Measurements from ENCODE around the gene AGAP2. TPM values are rescaled to one million over a fixed set of nuclear protein-coding genes. Genes with fewer than 3 reads are reported as not detected.

The AGAP2 gene
- total RNA-seq, 1 donor, result 0.72 TPM

DNA sequence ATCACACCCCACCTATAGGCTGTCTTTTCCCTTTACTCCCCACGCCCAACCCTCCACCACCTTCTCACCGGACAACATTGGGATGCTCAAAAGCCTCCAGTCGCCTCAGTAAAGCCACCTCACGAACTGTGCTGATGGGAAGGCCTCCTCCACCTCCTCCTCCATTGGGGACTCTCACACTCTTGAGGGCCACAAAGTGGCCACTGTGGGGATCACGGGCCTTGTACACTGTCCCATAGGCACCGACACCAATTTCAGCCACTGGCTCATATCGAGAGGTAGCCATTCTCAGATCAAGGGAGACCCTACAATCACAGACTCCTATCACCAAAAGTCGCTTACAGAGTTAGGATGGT lies 12.9 kb upstream of the AGAP2 start:
- peaks cover 41% of the 10 kb centered on the region for H3K36me3 ChIP-seq (ENCODE audit: insufficient read depth, low read length)
- peak overlapping the region; percentile 83 for H2AFZ ChIP-seq (ENCODE audit: low read length)
- peaks cover 34% of the 10 kb centered on the region for H3K79me2 ChIP-seq (ENCODE audit: insufficient read depth, low read length)
- peaks cover 31% of the 10 kb centered on the region for H3K27me3 ChIP-seq (ENCODE audit: insufficient read depth, low read length)
- peak overlapping the region; percentile 85 for H3K4me2 ChIP-seq (ENCODE audit: insufficient read depth, low read length)
- peak overlapping the region; percentile 96 for H3K27ac ChIP-seq (ENCODE audit: low read depth, low read length)
- no peaks in the 10 kb centered on the region for H3K9me3 ChIP-seq (ENCODE audit: low read depth, low read length)
- no peaks in the 10 kb centered on the region for H4K20me1 ChIP-seq (ENCODE audit: insufficient read depth, low read length)
- peaks cover 16% of the 10 kb centered on the region for H3K4me1 ChIP-seq (ENCODE audit: insufficient read depth, low read length)
- peak; percentile 71 for DNase-seq (ENCODE audit: insufficient read length, low spot score, missing footprints)
- peak overlapping the region; percentile 85 for H3K4me3 ChIP-seq (ENCODE audit: insufficient read depth, low read length)
- TF ChIP-seq, protein P1, sequence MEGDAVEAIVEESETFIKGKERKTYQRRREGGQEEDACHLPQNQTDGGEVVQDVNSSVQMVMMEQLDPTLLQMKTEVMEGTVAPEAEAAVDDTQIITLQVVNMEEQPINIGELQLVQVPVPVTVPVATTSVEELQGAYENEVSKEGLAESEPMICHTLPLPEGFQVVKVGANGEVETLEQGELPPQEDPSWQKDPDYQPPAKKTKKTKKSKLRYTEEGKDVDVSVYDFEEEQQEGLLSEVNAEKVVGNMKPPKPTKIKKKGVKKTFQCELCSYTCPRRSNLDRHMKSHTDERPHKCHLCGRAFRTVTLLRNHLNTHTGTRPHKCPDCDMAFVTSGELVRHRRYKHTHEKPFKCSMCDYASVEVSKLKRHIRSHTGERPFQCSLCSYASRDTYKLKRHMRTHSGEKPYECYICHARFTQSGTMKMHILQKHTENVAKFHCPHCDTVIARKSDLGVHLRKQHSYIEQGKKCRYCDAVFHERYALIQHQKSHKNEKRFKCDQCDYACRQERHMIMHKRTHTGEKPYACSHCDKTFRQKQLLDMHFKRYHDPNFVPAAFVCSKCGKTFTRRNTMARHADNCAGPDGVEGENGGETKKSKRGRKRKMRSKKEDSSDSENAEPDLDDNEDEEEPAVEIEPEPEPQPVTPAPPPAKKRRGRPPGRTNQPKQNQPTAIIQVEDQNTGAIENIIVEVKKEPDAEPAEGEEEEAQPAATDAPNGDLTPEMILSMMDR (IDR thresholded peaks at IDR 0.05; ENCODE audit: extremely low read depth, low read depth, low read length), result no peak

DNA sequence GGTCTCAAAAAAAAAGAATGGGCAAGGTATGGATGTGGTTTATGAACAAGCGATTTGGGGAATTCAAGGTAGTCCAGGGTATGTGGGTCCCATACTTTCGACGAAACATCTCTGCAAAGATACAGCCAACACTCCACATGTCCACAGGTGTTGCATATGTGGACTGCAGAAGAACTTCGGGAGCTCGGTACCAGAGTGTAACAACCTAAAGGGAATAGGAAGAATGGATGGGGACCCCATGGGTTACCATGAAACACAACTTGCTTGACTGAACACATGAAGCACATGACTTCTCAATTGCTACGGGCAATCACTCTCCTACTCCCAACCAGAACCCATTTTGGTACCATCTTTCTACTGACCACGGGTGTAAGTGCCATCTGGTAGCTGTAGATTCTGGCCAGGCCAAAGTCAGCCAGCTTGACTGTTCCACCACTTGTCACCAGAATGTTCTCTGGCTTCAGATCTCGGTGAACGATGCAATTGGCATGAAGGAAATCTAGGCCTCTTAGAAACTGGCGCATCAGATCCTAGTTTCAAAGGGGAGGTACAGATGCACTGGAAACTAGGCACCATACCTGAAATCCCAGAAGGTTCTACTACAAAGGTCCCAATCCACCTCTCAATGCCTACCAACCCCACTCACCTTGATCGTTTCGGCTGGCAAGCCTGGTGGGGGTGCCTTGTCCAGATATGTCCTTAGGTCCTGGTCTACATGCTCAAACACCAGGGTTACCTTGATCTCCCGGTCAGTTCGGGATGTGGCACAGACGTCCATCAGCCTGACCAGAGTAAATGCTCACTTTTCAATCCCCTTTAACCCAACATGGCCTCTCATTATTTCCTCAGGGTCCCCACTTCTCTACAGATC lies 12.3 kb upstream of the AGAP2 start:
- Histone ChIP-seq H3K4me2 (ENCODE audit: insufficient read depth, low read length) (peak overlapping the region; percentile 85), H3K36me3 (ENCODE audit: insufficient read depth, low read length) (peaks cover 45% of the 10 kb centered on the region), H4K20me1 (ENCODE audit: insufficient read depth, low read length) (no peaks in the 10 kb centered on the region), H3K27me3 (ENCODE audit: insufficient read depth, low read length) (peaks cover 25% of the 10 kb centered on the region), H3K27ac (ENCODE audit: low read depth, low read length) (peak overlapping the region; percentile 96), H2AFZ (ENCODE audit: low read length) (no peak overlapping the region), H3K79me2 (ENCODE audit: insufficient read depth, low read length) (peaks cover 37% of the 10 kb centered on the region), H3K4me3 (ENCODE audit: insufficient read depth, low read length) (peak overlapping the region; percentile 85), H3K9me3 (ENCODE audit: low read depth, low read length) (no peaks in the 10 kb centered on the region), H3K4me1 (ENCODE audit: insufficient read depth, low read length) (peaks cover 18% of the 10 kb centered on the region)
- TF ChIP-seq, protein P1 (IDR thresholded peaks at IDR 0.05; ENCODE audit: extremely low read depth, low read depth, low read length), result no peak
- DNase-seq (ENCODE audit: insufficient read length, low spot score, missing footprints), result peak; percentile 64

DNA sequence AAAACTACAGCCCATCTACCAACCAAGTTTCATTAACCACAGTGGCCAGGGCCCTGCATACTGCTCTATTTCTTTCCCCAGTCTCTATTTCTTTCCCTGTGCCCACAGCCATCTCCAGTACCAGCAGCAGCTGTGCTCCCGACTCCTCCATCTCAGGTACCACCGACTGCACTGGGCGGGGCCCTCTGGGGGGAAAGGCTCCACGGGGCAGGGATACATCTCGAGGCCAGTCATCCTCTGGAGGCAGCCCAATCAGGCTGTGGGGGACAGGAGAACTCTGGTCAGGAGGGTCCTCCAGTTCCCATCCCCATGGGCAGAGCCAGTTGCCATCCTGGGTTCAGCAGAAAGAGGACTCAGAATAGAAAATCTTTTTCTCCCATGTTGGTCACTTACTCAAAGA lies 10.5 kb upstream of the AGAP2 start:
- Histone ChIP-seq H3K4me2 (ENCODE audit: insufficient read depth, low read length) (no peak overlapping the region), H3K79me2 (ENCODE audit: insufficient read depth, low read length) (peaks cover 46% of the 10 kb centered on the region), H3K36me3 (ENCODE audit: insufficient read depth, low read length) (peaks cover 45% of the 10 kb centered on the region), H3K27me3 (ENCODE audit: insufficient read depth, low read length) (peaks cover 14% of the 10 kb centered on the region), H2AFZ (ENCODE audit: low read length) (no peak overlapping the region), H4K20me1 (ENCODE audit: insufficient read depth, low read length) (no peaks in the 10 kb centered on the region), H3K4me1 (ENCODE audit: insufficient read depth, low read length) (peaks cover 23% of the 10 kb centered on the region), H3K9me3 (ENCODE audit: low read depth, low read length) (no peaks in the 10 kb centered on the region), H3K27ac (ENCODE audit: low read depth, low read length) (no peak overlapping the region), H3K4me3 (ENCODE audit: insufficient read depth, low read length) (no peak overlapping the region)
- no peak for DNase-seq (ENCODE audit: insufficient read length, low spot score, missing footprints)
- TF ChIP-seq, protein P1 (IDR thresholded peaks at IDR 0.05; ENCODE audit: extremely low read depth, low read depth, low read length), result no peak

DNA sequence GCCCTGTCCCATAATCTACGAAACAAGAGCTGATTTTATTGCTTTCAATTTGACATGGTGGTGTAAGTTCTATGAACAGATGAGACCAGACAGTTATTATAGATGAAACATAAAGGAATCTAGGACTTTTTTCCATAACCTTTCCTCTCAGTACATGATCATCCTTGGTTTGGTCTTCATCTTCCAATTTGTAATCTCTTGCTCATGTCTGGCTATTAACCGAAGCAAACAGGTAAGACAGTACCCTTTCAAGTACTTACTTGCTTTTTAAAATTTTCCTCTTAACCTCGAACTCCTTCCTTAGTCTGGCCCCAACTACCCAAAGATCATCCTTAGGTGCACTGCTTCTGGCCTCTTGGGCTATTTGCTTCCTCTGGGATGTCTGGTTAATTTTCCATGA lies 7.5 kb upstream of the AGAP2 start:
- Histone ChIP-seq H3K9me3 (ENCODE audit: low read depth, low read length) (no peaks in the 10 kb centered on the region), H2AFZ (ENCODE audit: low read length) (no peak overlapping the region), H3K4me3 (ENCODE audit: insufficient read depth, low read length) (peak overlapping the region; percentile 97), H3K79me2 (ENCODE audit: insufficient read depth, low read length) (peaks cover 33% of the 10 kb centered on the region), H3K27ac (ENCODE audit: low read depth, low read length) (no peak overlapping the region), H3K4me2 (ENCODE audit: insufficient read depth, low read length) (peak overlapping the region; percentile 97), H3K27me3 (ENCODE audit: insufficient read depth, low read length) (peaks cover 16% of the 10 kb centered on the region), H4K20me1 (ENCODE audit: insufficient read depth, low read length) (no peaks in the 10 kb centered on the region), H3K36me3 (ENCODE audit: insufficient read depth, low read length) (peaks cover 43% of the 10 kb centered on the region), H3K4me1 (ENCODE audit: insufficient read depth, low read length) (peaks cover 12% of the 10 kb centered on the region)
- no peak for DNase-seq (ENCODE audit: insufficient read length, low spot score, missing footprints)
- TF ChIP-seq, protein P1 (IDR thresholded peaks at IDR 0.05; ENCODE audit: extremely low read depth, low read depth, low read length), result no peak
